Measurements from ENCODE around the gene PEAK1.

DNA sequence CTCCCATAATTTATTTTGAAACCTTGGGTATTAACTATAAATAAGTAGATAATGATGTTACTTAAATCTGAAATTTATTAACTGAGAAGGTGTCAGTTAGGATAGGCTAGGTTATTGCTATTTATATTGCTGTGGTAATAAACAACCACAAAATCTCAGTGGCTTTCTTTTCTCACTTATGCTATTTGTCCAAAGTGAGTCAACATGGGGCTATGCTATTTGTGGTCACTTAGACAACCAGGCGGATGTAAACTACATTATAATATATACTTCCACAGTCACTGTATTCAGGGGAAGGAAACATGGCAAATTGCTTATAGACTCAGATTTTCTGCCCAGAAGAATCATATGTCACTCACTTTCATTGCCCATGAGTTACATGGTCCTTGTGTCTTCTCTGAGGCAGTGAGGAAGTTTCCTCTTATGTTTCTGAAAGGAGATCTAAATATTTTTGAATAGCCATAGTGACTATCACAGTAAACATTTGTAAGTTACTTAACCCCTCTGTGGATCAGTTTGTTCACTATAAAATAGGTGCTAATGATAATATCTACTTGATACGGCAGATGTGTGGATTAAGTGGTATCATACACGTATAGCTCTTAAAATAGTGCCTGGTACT is 20.6 kb upstream of the PEAK1 start:
- TF ChIP-seq CTCF (tag by site-specific recombination; IDR thresholded peaks at IDR 0.05), result no peak
- TF ChIP-seq ZNF239 (tag by site-specific recombination; IDR thresholded peaks at IDR 0.05), result no peak
- no peak for TF ChIP-seq OVOL3 (tag by site-specific recombination; IDR thresholded peaks at IDR 0.05)
- no peak for TF ChIP-seq ZNF140 (tag by site-specific recombination; IDR thresholded peaks at IDR 0.05)
- no peak for TF ChIP-seq ZBTB7A (tag by site-specific recombination; IDR thresholded peaks at IDR 0.05; ENCODE audit: low read depth)
- no peak for TF ChIP-seq BCL11A (tag by site-specific recombination; IDR thresholded peaks at IDR 0.05; ENCODE audit: low read depth)
- TF ChIP-seq ZNF362 (tag by site-specific recombination; IDR thresholded peaks at IDR 0.05), result no peak
- TF ChIP-seq ZNF692 (tag by site-specific recombination; IDR thresholded peaks at IDR 0.05), result no peak
- no peak for TF ChIP-seq ZNF777 (tag by site-specific recombination; IDR thresholded peaks at IDR 0.05; ENCODE audit: borderline replicate concordance)
- no peak for TF ChIP-seq TRIM28 (IDR thresholded peaks at IDR 0.05; ENCODE audit: borderline replicate concordance, low read length)
- no peak for TF ChIP-seq GLI4 (tag by site-specific recombination; IDR thresholded peaks at IDR 0.05)
- TF ChIP-seq ZNF324 (tag by site-specific recombination; IDR thresholded peaks at IDR 0.05), result no peak
- no peak for TF ChIP-seq ZFP41 (tag by site-specific recombination; IDR thresholded peaks at IDR 0.05; ENCODE audit: borderline replicate concordance)

Measured in HEK293 (cell line).